ENCODE data around the gene RANBP1.

DNA sequence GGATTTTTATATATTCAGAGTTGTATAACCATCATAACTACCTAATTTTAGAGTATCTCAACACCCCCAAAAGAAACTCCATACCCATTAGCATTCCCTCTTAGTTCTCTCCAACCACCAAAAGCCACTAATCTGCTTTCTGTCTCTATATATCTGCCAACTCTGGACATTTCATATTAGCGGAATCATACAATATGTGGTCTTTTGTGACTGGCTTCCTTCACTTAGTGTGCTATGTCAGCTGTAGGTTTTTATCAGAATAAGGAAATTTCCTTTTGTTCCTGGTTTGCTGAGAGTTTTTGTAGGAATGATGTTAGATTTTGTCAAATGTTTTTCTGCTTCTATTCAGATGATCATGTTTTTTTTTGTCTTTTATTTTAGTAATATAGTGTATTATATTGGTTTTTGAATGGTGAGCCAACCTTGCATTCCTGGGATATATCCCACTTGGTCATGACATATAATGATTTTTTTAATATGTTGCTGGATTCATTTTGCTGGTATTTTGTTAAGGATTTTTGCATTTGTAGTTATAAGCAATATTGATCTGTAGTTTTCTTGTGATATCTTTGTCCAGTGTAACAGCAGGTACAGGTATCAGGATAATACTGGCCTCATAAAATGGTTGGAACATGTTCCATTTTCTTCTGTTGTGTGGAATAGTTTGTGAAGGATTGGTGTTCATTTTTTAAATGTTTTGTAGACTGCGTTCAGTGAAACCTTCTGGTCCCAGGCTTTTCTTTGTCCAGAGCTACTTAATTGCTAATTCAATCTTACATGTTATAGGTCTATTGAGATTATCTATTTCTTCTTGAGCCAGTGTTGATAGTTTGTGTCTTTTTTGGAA is 19.1 kb upstream of the RANBP1 start:
- TF ChIP-seq, protein P1, sequence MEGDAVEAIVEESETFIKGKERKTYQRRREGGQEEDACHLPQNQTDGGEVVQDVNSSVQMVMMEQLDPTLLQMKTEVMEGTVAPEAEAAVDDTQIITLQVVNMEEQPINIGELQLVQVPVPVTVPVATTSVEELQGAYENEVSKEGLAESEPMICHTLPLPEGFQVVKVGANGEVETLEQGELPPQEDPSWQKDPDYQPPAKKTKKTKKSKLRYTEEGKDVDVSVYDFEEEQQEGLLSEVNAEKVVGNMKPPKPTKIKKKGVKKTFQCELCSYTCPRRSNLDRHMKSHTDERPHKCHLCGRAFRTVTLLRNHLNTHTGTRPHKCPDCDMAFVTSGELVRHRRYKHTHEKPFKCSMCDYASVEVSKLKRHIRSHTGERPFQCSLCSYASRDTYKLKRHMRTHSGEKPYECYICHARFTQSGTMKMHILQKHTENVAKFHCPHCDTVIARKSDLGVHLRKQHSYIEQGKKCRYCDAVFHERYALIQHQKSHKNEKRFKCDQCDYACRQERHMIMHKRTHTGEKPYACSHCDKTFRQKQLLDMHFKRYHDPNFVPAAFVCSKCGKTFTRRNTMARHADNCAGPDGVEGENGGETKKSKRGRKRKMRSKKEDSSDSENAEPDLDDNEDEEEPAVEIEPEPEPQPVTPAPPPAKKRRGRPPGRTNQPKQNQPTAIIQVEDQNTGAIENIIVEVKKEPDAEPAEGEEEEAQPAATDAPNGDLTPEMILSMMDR (conservative IDR thresholded peaks at IDR 0.05; ENCODE audit: low read length), result no peak
- TF ChIP-seq EZH2phosphoT487 (IDR thresholded peaks at IDR 0.05; ENCODE audit: borderline replicate concordance, low read depth, low read length), result no peak

Measured in OCI-LY7 (cell line).